NCI-H1417 treated with DMSO at 0.1 percent for 48 hours (cell line): ENCODE measurements around the gene NEK4.

ENCODE experiments used
- DNase-seq: peaks from one replicate; lab custom pipeline; 2025; lab: John Stamatoyannopoulos, UW

NEK4 gene

DNA sequence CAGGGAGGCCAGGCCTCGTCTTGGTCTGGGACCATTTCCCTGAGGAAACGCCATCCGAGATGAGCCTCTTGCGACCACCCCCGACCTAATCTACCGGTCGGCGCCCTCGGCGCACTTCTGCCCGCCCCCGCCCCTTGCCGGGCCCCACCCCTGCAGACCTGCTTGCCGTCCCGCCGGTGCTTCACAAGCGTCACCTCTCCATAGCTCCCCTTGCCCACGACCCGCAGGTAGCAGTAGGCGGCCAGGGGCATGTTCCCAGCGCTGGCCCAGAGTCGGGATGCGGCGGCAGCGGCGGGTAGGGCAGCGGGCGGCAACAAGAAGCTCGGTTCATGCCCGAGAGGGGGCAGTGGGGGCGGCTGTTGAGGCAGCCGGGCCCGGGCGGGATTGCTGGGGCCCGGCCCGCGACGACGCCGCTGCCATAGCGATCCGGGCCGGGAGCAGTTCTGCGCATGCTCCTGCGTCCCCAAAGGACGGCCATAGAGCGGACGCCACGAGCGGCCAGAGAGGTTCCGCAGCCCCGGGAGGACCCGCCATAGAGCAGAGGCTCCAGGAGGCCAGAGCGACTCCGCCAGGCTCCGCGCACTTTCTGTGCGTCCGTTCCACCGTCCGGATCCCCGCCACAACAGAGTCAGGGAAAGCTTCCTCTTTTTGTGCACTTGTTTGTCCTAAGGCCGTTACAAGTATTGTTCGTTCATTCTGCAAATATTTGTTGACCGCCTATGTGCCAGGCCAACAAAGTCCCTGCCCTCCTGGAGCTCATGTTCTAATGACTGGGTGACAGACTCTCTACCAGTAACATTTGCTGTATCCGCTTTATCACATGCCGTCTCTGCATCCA lies at the start of gene NEK4:
Gene NEK4 (minus strand): TSS at position 445 of the 838 bp plus-strand sequence. CDS start 194 bp downstream, at position 251.
- DNase-seq, result peak; percentile 38

DNA sequence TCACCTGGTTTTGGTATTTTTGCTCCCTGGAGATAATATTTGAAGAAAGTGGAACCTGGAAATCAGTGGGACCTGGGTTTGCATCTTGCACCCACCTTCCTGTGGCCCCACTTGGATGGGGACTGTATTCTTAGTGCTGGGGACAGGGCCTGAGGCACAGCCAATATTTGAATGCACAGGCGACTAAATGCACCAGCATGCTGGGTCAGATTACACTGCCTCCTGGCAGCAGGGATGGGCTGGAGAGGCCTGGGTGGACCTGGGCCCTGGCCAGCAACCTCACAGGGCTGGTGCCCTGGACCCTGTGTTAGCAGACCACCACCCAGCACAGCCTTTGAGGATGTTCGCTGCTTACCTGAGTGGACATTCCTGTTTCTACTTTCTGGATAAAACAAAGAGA lies 49.2 kb upstream of the NEK4 start:
- DNase-seq, result no peak

DNA sequence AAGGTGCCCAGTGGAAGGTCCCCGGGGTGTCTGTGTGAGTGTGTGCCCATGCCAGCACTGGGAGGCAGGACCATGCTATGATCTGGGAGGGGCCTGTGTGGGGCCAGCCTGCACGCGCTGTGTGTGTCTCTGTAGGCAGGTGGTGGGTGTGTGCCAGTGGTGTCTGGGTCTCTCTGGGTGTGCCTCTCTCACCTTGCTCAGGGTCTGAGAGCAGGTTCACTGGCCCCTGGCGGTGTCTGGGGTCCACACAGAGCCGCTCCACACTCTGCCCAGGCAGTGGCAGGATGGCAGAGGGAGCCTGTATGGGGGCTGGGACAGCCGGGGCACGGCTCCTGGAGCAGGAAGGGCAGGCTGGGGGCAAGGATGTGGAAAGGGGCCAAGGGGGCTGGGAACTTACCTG lies 47.1 kb upstream of the NEK4 start:
- no peak for DNase-seq

DNA sequence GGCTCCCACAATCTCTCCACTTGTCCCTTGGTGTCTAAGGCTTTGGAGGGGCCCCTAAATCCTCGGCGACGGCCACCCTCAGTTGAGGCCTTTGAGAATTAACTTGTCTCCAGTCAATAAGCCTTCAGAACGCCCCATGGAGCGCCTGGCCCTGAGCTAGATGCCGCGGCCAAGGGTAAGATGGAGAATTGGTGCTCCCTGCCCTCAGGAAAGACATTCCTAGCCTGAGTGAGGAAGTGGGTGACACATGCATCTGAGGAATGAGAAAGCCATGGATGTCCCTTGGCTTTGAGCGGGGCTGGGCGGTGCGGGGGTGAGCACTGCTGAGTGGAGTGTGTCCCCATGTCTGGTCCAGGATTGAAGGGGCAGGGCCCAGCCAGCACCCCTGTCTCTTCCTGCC lies 46.5 kb upstream of the NEK4 start:
- DNase-seq, result no peak

DNA sequence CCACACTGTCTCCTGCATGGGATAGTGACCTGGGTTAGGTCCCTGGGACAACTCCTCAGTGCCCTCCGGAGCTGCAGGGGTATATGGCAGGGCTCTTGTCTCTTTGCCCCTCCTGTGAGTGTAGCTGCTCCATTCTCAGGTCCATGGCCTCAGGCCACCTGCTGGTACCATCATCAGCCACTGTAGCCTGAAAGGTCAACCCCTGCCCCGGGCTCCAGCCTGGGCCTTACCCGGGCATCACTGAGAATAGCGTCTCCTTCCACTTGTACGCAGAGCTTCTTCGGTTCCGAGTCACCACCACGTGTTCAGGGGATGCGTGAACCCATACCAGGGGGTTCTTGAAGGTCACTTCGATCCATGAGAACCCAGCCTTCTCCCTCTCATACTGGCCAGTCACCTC lies 45.9 kb upstream of the NEK4 start:
- no peak for DNase-seq

GRCh38 chr3:52816199-52816598 lies 45.5 kb upstream of the NEK4 start:
- no peak for DNase-seq

DNA sequence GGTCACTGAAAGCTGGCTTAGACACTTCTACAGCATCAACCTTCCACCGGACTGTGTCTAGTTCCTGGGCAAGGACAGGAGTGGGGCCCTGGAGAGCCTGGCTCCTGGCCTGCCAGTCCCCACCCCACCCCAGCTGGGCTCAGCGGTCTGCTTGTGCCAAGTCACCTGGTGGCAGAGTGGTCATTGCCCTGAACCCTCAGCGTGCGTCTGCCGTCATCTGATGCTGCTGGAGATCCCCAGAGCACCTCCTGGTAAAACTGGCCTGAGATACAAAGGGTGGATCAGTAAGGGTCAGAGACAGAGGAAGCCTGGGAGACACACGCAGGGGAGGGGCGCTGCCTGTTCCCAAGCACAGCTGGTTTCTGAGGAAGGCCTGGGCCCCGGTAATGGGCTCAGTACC lies 43.1 kb upstream of the NEK4 start:
- no peak for DNase-seq

GRCh38 chr3:52811452-52812011 lies 40.8 kb upstream of the NEK4 start:
- no peak for DNase-seq

DNA sequence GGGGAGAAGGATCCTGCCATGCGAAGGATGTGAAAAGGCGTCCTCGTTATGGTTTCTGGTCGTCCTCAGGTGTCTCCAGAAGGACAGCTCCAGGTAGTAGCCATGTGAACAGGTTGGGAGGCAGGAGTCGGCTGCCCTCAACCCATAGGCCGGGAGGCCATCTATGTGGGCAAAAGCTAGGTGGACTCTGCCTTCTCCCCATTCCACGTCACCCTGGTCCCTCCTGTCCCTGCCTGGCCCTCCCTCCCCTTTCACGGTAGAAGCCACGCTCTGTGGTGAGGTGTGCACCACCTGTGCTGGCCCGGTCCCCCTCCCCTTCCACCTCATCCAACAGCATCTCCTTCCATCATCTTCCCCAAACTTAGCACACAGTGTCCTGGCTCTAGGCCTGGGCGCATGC lies 40.2 kb upstream of the NEK4 start:
- no peak for DNase-seq

DNA sequence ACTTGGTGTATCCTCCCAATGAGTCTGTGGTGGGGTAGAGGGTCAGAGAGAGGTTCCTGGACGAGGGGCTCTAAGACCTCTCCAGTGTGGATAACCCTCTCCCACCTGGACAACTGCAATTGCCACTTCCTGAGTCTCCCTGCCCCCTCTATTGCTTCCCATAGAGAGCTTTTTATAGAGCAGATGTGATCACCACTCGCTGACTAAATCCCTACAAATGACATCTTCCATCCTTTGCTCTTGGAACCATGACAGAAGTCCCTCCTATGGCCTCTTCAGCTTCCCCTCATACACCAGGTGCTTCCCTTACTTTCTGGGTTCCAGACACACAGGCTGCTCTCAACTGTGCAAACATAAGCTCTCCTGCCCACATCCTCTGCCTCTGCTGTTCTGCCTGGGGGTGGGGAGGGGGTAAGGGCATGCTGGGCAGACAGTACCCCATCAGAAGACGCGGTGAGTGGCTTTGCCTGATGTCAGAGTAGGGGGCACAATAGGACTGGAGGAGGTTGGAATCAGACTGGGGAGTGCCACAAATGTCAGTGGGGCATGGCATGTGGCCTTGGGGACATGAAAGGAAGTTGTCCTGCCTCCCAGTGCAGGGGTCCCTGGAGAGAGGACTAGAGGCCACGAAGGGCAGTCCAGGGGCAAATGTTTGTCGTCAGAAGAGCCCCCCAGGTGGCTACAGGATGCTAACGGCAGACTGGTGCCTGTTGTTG lies 39.1 kb upstream of the NEK4 start:
- DNase-seq, result no peak

- DNase-seq, result no peak
These were observed 38.4 kb upstream of the NEK4 start for GRCh38 chr3:52809149-52809548.

DNA sequence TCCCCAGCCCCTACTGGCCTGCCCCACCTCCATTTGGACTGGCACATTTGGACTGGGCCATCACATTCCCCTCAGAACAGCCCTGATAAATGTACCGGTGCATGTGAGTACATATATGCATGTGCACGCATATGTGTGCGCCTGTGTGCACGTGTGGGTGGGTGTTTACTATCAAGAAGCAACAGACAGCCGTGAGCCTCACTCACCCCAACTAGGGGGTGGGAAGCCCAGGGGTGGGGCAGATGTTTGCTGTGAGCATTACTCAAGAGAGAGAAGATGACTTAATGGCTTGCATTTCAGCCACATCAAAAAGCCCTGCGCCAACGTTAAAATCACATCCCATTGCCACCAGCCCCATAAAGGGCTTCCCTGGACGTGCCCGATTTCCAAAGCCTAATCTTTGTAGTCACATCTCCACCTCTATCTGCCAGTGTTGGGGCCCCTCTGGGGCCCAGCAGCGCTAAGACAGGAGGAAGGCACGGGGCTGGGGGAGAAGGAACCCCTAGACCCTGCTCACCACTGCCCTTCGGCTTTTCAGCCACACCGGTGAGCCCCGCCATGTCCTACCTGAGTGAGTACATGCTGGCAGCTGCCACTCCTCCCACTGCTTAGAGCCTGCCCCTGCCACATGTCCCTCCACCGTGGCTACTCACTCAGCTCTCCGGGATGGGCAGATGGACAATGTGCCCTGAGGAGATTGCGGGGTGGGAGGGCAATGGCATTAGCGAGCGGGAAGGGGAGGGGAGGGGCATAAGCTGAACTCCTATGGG lies 34.7 kb upstream of the NEK4 start:
- no peak for DNase-seq

- DNase-seq, result no peak
These were observed 31.1 kb upstream of the NEK4 start for GRCh38 chr3:52801839-52802238.

GRCh38 chr3:52800079-52800478 lies 29.3 kb upstream of the NEK4 start:
- no peak for DNase-seq

DNA sequence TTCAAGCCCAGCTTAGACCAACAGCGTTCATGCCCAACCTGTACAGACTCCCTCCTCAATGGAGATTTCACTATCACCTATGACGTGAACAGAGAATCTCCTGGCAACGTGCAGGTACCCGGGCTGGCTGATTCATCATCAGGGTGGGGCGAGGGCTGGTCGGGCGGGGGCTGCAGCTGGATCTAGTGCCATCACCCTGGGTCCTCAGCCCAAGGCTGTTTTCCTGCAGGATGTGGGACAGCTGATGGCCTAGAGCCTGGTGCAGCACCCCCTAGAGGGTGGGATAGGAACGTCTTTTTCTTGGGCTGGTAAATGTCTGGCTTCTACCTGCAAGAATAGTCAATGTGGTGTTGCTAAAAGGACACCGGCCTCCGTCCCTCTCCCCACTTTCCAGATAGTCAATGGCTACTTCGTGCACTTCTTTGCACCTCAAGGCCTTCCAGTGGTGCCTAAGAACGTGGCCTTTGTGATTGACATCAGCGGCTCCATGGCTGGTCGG lies 28.3 kb upstream of the NEK4 start:
- DNase-seq, result no peak

DNA sequence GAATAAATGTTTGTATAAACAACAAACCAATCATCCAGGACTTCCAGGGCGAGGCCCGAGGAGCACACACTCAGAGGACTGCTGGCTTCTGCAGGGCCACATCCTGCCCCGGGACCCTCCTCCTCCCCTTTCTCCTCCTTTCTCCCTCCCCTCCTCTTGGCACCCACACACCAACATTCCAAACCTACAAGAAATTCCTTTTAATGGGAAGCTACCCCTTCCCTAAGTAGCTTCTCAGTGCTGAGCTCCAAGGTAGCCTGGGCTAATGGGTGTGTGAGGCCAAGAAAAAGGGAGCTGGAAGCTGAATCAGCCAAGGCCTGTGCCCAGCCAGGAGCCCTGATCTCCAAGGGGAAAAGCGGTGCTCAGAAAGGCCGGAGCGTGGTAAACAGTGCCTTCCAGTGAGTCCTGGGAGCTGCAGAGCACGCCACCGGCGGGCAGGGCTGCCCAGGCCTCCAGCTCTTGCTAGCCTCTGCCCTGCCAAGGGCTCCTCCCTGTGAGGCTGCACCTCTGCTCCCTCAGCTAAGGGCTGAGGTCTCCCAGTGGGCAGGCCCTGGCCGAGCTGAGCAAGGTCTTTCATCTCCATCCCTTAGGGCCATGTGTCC lies 27.7 kb upstream of the NEK4 start:
- DNase-seq, result no peak

DNA sequence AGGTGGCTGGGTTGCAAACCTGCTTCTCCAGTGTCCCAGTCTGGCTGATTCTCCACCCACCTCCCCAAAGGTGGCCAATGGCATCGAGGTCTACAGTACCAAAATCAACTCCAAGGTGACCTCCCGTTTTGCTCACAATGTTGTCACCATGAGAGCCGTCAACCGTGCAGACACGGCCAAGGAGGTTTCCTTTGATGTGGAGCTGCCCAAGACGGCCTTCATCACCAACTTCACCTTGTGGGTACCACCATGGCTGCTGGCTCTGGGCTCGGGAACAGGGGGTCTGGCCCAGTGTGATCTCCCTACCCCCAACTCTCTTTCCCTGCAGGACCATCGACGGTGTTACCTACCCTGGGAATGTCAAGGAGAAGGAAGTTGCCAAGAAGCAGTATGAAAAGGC lies 25.7 kb upstream of the NEK4 start:
- no peak for DNase-seq

- no peak for DNase-seq
These were observed 24.7 kb upstream of the NEK4 start for GRCh38 chr3:52795298-52795900.

DNA sequence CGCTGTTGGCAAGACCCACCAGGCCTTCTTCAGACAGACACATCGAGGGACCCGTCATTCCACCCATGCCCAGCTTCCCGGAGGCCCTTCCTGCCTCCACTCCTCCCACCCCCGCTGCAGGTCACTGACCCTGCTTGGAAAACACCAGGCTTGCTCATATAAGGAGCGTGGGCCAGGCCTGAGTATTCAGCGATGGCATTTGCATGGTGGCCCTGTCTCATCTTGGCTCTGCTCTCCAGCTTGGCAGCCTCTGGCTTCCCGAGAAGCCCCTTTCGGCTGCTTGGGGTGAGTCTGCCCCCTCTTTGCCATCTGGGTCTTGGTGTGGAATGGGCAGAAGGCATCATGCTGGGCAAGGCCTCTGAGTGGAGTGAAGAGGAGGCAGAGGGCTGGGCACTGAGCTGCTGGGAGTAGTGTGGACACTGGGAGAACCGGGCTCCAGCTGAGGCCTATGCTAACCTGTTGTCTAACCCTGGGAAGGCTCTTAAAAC lies 23.9 kb upstream of the NEK4 start, which contains the start of gene ITIH3:
Gene ITIH3 (plus strand): TSS at position 185 of the 488 bp plus-strand sequence. CDS start 8 bp downstream, at position 193.
- DNase-seq, result no peak

GRCh38 chr3:52793702-52794611 lies 23.2 kb upstream of the NEK4 start:
- DNase-seq, result no peak
